Stimulated activated CD8-positive, alpha-beta memory T cell treated with anti-CD3 and anti-CD28 coated beads, Interleukin-15, amount 100 ng/mL, for 24 hours (primary cell): ENCODE results near the gene PPIF.

Experiments used
- DNase-seq: peaks from one replicate; pipeline ENCODE4 v3.0.0-alpha.2; 2020; ENCODE audit warnings: low read depth

The PPIF gene

GRCh38 chr10:79402951-79403350 is 55.7 kb downstream of the PPIF start:
- DNase-seq = no peak

GRCh38 chr10:79403441-79404230 is 56.4 kb downstream of the PPIF start:
- no peak for DNase-seq

GRCh38 chr10:79404231-79404609 is 57.0 kb downstream of the PPIF start:
- DNase-seq = no peak

- no peak for DNase-seq
Observed at GRCh38 chr10:79404690-79405131, 57.4 kb downstream of the PPIF start.
